HepG2 (cell line): ENCODE measurements around the gene IL17RC. TPM values are rescaled to one million over a fixed set of nuclear protein-coding genes. Genes with fewer than 3 reads are reported as not detected.

Source experiments
- ATAC-seq: fragments of 200-7000 bp; cut with Tn5 transposase; 3 replicates; pipeline ENCODE4 v1.9.1; 2020; ENCODE audit warnings: mild to moderate bottlenecking, moderate library complexity
- BruUV-seq: library from RNA; stranded (reverse); fragments of 400-500 nt; replicated peaks from 2 replicates; lab custom pipeline; 2021; lab: Mats Ljungman, UMichigan
- CTCF ChIA-PET: fragments of 300-600 bp; formaldehyde crosslinking; extraction: SDS; loops from one replicate; lab custom pipeline; 2021; ENCODE audit warnings: low total read pairs, inconsistent platforms, low intra/inter-chr PET ratio; lab: Yijun Ruan, JAX
- POLR2A ChIA-PET: fragments of 350-600 bp; sonication (Branson Sonifier 250); formaldehyde crosslinking; loops from one replicate; lab custom pipeline; 2020; ENCODE audit warnings: antibody characterized with exemption, inconsistent platforms; lab: Yijun Ruan, JAX
- DNase-seq: peaks from one replicate; pipeline ENCODE4 v3.0.0-alpha.2; 2015; ENCODE audit warnings: low spot score
- FAIRE-seq: peaks from 3 replicates; lab custom pipeline; 2011; peaks lifted over from hg19 to GRCh38; lab: Jason Lieb, UNC
- H2AFZ ChIP-seq: one replicate; pipeline ENCODE4 v1.6.1; 2011; ENCODE audit warnings: low read length, inconsistent platforms
- H3K27ac ChIP-seq: fragments of 300-600 bp; 3 replicates; pipeline ENCODE4 v1.8.0; 2011; ENCODE audit warnings: mixed run types, mild to moderate bottlenecking, mixed read lengths, low read length, inconsistent platforms; ENCODE audit not compliant: insufficient read depth; ENCODE audit errors: extremely low read length
- H3K27me3 ChIP-seq, 2 experiments: fragments of 200-600 bp in 1 of 2; 2 replicates in 1 of 2; 3 replicates in 1 of 2; pipeline versions ENCODE4 v1.6.0 to v1.8.0; 2011; ENCODE audit warnings: low read length in 2 of 2, mild to moderate bottlenecking in 2 of 2, moderate library complexity in 2 of 2, inconsistent platforms in 1 of 2; ENCODE audit not compliant: insufficient read depth in 2 of 2, control insufficient read depth in 1 of 2
- H3K36me3 ChIP-seq, 2 experiments: fragments of 200-600 bp in 1 of 2; replicated peaks in 1 of 2; 2 replicates in 1 of 2; 3 replicates in 1 of 2; pipeline versions ENCODE4 v1.5.1 to v1.8.0; 2011; ENCODE audit warnings: low read length in 2 of 2, inconsistent platforms in 1 of 2; ENCODE audit not compliant: insufficient read depth in 2 of 2, control insufficient read depth in 1 of 2
- H3K4me1 ChIP-seq: 2 replicates; pipeline ENCODE4 v1.5.1; 2012; ENCODE audit warnings: low read length, inconsistent platforms; ENCODE audit not compliant: insufficient read depth
- H3K4me2 ChIP-seq: 2 replicates; pipeline ENCODE4 v1.6.0; 2011; ENCODE audit warnings: low read depth, low read length, inconsistent platforms
- H3K4me3 ChIP-seq, 3 experiments: fragments of 200-600 bp in 1 of 3; sonication (generic), shearing (Covaris generic) in 1 of 3; replicated peaks in 1 of 3; 2 replicates each; pipeline ENCODE4 v1.5.1; 2011 to 2016; ENCODE audit warnings: low read length in 3 of 3, inconsistent platforms in 2 of 3, low read depth in 2 of 3, mild to moderate bottlenecking in 2 of 3, control low read depth in 1 of 3, mixed read lengths in 1 of 3; ENCODE audit not compliant: insufficient read depth in 1 of 3
- H3K79me2 ChIP-seq: one replicate; pipeline ENCODE4 v1.6.1; 2011; ENCODE audit warnings: low read length, inconsistent platforms; ENCODE audit not compliant: insufficient read depth
- H3K9ac ChIP-seq: 2 replicates; pipeline ENCODE4 v1.6.0; 2011; ENCODE audit warnings: mild to moderate bottlenecking, low read depth, low read length, inconsistent platforms; ENCODE audit not compliant: insufficient read depth
- H3K9me3 ChIP-seq: 2 replicates; pipeline ENCODE4 v1.5.1; 2012; ENCODE audit warnings: mild to moderate bottlenecking, low read length
- H4K20me1 ChIP-seq: 2 replicates; pipeline ENCODE4 v1.6.0; 2011; ENCODE audit warnings: inconsistent platforms, mild to moderate bottlenecking, low read length, moderate library complexity; ENCODE audit not compliant: insufficient read depth
- GTF3A ChIP-seq: sonication (generic); formaldehyde crosslinking; conservative IDR thresholded peaks from 2 replicates; pipeline ENCODE4 v1.4.0; 2020; ENCODE audit warnings: mild to moderate bottlenecking, missing genetic modification reagents
- ZNF597 ChIP-seq: sonication (generic); formaldehyde crosslinking; IDR thresholded peaks from 2 replicates; pipeline ENCODE4 v1.5.0; 2020; ENCODE audit warnings: missing genetic modification reagents
- ZNF687 ChIP-seq: sonication (generic); formaldehyde crosslinking; IDR thresholded peaks from 2 replicates; pipeline ENCODE4 v1.5.1; 2020; ENCODE audit warnings: mild to moderate bottlenecking, missing genetic modification reagents, moderate library complexity
- ZNF713 ChIP-seq: sonication (generic); formaldehyde crosslinking; IDR thresholded peaks from 2 replicates; pipeline ENCODE4 v1.4.0; 2020; ENCODE audit warnings: mild to moderate bottlenecking, missing genetic modification reagents
- ZUFSP ChIP-seq: sonication (generic); formaldehyde crosslinking; IDR thresholded peaks from 2 replicates; pipeline ENCODE4 v1.9.0; 2021; ENCODE audit warnings: missing genetic modification reagents, mild to moderate bottlenecking, borderline replicate concordance
- WGBS: methylation state at CpG from one replicate; pipeline ENCODE4 v1.1.6; 2017; ENCODE audit warnings: low lambda C conversion rate; 5-methylcytosine and 5-hydroxymethylcytosine counted together
- in situ Hi-C: cut with HindIII; loops from 2 replicates; pipeline ENCODE4 v1.10.0; 2017; ENCODE audit warnings: low pct_unique_long_range_greater_than_20kb; ENCODE audit not compliant: extremely low pct_ligation_motif_present
- intact Hi-C: fragments of 100-400 bp; cut with micrococcal nuclease; formaldehyde crosslinking; loops from one replicate; pipeline ENCODE4 v1.10.0; 2022; ENCODE audit not compliant: unreplicated experiment
- polyA plus RNA-seq, 8 experiments: library from polyadenylated mRNA; depleted of rRNA in 3 of 8; stranded (reverse) in 7 of 8; unstranded in 1 of 8; fragments of >200 nt; fragmentation: Illumina TruSeq in 4 of 8; extraction: Trizol in 4 of 8; gene quantifications; 2 replicates each; pipeline versions ENCODE4 v1.2.1 to v1.2.3, GENCODE V29; 2011 to 2016; ENCODE audit warnings: low read depth in 4 of 8, missing spikeins in 1 of 8, mixed read lengths in 1 of 8; ENCODE audit not compliant: insufficient read depth in 1 of 8
- total RNA-seq, 5 experiments: library from RNA; depleted of rRNA; stranded (reverse); fragments of >200 nt; fragmentation: Illumina TruSeq; extraction: Trizol; gene quantifications; 2 replicates each; pipeline ENCODE4 v1.2.3, GENCODE V29; 2016; ENCODE audit warnings: low read depth in 1 of 5
- TF ChIP-seq, protein P1 (sequence below): IDR thresholded peaks from 2 replicates; pipeline ENCODE4 v1.6.1; 2012; ENCODE audit warnings: low read depth, low read length, improper control_type of control experiment
- TF ChIP-seq, protein P2 (sequence below): sonication (generic); formaldehyde crosslinking; IDR thresholded peaks from 2 replicates; pipeline ENCODE4 v1.5.0; 2020; ENCODE audit warnings: mild to moderate bottlenecking, missing genetic modification reagents, borderline replicate concordance

IL17RC gene
- total and polyA plus RNA-seq, 2 of the 13 experiments (the other 11 are each of a cell fraction or from before 2014, with no cell fraction given), result 20.7 to 24.0 TPM

- TF ChIP-seq, protein P1, sequence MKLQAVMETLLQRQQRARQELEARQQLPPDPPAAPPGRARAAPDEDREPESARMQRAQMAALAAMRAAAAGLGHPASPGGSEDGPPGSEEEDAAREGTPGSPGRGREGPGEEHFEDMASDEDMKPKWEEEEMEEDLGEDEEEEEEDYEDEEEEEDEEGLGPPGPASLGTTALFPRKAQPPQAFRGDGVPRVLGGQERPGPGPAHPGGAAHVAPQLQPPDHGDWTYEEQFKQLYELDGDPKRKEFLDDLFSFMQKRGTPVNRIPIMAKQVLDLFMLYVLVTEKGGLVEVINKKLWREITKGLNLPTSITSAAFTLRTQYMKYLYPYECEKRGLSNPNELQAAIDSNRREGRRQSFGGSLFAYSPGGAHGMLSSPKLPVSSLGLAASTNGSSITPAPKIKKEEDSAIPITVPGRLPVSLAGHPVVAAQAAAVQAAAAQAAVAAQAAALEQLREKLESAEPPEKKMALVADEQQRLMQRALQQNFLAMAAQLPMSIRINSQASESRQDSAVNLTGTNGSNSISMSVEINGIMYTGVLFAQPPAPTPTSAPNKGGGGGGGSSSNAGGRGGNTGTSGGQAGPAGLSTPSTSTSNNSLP, result peak; percentile 88
- TF ChIP-seq, protein P2, sequence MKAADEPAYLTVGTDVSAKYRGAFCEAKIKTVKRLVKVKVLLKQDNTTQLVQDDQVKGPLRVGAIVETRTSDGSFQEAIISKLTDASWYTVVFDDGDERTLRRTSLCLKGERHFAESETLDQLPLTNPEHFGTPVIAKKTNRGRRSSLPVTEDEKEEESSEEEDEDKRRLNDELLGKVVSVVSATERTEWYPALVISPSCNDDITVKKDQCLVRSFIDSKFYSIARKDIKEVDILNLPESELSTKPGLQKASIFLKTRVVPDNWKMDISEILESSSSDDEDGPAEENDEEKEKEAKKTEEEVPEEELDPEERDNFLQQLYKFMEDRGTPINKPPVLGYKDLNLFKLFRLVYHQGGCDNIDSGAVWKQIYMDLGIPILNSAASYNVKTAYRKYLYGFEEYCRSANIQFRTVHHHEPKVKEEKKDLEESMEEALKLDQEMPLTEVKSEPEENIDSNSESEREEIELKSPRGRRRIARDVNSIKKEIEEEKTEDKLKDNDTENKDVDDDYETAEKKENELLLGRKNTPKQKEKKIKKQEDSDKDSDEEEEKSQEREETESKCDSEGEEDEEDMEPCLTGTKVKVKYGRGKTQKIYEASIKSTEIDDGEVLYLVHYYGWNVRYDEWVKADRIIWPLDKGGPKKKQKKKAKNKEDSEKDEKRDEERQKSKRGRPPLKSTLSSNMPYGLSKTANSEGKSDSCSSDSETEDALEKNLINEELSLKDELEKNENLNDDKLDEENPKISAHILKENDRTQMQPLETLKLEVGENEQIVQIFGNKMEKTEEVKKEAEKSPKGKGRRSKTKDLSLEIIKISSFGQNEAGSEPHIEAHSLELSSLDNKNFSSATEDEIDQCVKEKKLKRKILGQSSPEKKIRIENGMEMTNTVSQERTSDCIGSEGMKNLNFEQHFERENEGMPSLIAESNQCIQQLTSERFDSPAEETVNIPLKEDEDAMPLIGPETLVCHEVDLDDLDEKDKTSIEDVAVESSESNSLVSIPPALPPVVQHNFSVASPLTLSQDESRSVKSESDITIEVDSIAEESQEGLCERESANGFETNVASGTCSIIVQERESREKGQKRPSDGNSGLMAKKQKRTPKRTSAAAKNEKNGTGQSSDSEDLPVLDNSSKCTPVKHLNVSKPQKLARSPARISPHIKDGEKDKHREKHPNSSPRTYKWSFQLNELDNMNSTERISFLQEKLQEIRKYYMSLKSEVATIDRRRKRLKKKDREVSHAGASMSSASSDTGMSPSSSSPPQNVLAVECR (CRISPR knock-in tag), result peak; percentile 38; the same call in 1 of the 2 replicates
- TF ChIP-seq, all 625 proteins: peak for 134; not testable (repeated sequence) for 491
These were observed 15.9 kb upstream of the IL17RC start (continued) for GRCh38 chr3:9900965-9901415.

DNA sequence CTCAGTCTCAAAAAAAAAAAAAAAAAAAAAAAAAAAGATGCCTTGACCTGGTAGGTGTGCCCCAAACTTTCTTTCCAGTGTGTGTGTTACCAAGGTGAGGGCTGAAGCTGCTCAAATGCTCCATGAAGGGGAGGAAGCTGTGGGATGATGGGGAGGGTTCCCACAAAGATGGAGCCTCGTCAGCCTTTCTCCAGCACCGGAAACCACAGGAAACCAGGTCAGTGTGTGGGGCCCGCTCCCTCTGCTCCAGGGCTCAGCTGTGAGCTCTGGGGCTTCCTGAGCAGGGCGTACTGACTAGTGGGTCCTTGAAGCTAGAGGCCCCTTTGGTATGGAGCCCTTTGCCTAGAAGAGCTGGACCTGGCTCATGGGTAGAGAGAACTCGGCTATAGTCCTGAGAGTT is 14.9 kb upstream of the IL17RC start:
- DNase-seq (no peak), ATAC-seq (peak; percentile 9), FAIRE-seq (no peak)
- in situ Hi-C loops, result no loop called here
- H3K9me3 ChIP-seq, result no peaks in the 10 kb centered on the region
- peaks cover 15% of the 10 kb centered on the region for H3K79me2 ChIP-seq
- POLR2A ChIA-PET, result interaction anchor here (0.7 to 9.3 kb wide), 19 partner anchors 8 to 499 kb away, joined by 3 to 298 read pairs (median 5); partner anchors contain the start of genes ARPC4, CIDEC, CRELD1 and IL17RC
- peaks cover 5 to 7% of the 10 kb centered on the region in 2 experiments for H3K36me3 ChIP-seq
- intact Hi-C loops, result loop anchor here (5.0 kb wide), 1 partner anchor 45 kb away; no protein-coding TSS in a partner anchor
- H3K4me1 ChIP-seq, result peaks cover 76% of the 10 kb centered on the region
- BruUV-seq, result TSS peak; percentile 78
- H3K4me3 ChIP-seq, result peak overlapping the region; percentile 76 to 92 (median 89)
- H2AFZ ChIP-seq, result peak overlapping the region; percentile 31
- H3K27ac ChIP-seq, result peak overlapping the region; percentile 92
- H3K4me2 ChIP-seq, result peak overlapping the region; percentile 97
- WGBS, result 0% methylated on average over 2 of the region's 5 CpGs
- H3K9ac ChIP-seq, result peak overlapping the region; percentile 83
- no peaks in the 10 kb centered on the region; a peak in 1 of 5 replicates for H3K27me3 ChIP-seq
- no peaks in the 10 kb centered on the region for H4K20me1 ChIP-seq
- CTCF ChIA-PET, result no interaction called here
- TF ChIP-seq ZNF597 (CRISPR knock-in tag) (no peak), ZUFSP (CRISPR knock-in tag) (no peak), ZNF713 (no peak), GTF3A (CRISPR knock-in tag) (0 out of 2 replicates have a peak, but pooled peaks have one; percentile 15), ZNF687 (CRISPR knock-in tag) (0 out of 2 replicates have a peak, but pooled peaks have one; percentile 24)
